GM12878 (cell line): ENCODE data around the gene PUM2. TPM values are rescaled to one million over a fixed set of nuclear protein-coding genes. Genes with fewer than 3 reads are reported as not detected.
A peak's percentile ranks its signal among the peaks of the same experiment; 100 is the strongest.

Experiments
- ATAC-seq: fragments of 200-7000 bp; cut with Tn5 transposase; 3 replicates; pipeline ENCODE4 v1.9.1; 2020; ENCODE audit warnings: mild to moderate bottlenecking, moderate library complexity
- BruUV-seq: library from RNA; stranded (reverse); fragments of 400-500 nt; replicated peaks from 2 replicates; lab custom pipeline; 2021; lab: Mats Ljungman, UMichigan
- CTCF ChIA-PET: fragments of 300-600 bp; sonication (Branson Sonifier 250); formaldehyde crosslinking; extraction: SDS; loops from one replicate; lab custom pipeline; 2021; ENCODE audit warnings: inconsistent platforms; lab: Yijun Ruan, JAX
- POLR2A ChIA-PET: fragments of 350-600 bp; formaldehyde crosslinking; extraction: SDS; loops from one replicate; lab custom pipeline; 2021; ENCODE audit warnings: inconsistent platforms; lab: Charles Lee
- RAD21 ChIA-PET: fragments of 300-600 bp; sonication (Branson Sonifier 250); formaldehyde crosslinking; loops from one replicate; lab custom pipeline; 2023; ENCODE audit warnings: antibody characterized with exemption; ENCODE audit not compliant: unreplicated experiment; lab: Charles Lee
- SMC1A ChIA-PET: fragments of 300-600 bp; sonication (Branson Sonifier 250); formaldehyde crosslinking; loops from one replicate; lab custom pipeline; 2023; ENCODE audit not compliant: unreplicated experiment, uncharacterized antibody; lab: Charles Lee
- DNase-seq: peaks from one replicate; pipeline ENCODE4 v3.0.0-alpha.2; 2011; ENCODE audit warnings: low read depth, low spot score
- FAIRE-seq: peaks from 3 replicates; lab custom pipeline; 2011; peaks lifted over from hg19 to GRCh38; lab: Jason Lieb, UNC
- H2AFZ ChIP-seq: 2 replicates; pipeline ENCODE4 v1.6.0; 2011; ENCODE audit warnings: low read depth, low read length, control low read depth; ENCODE audit not compliant: control insufficient read depth
- H3K27ac ChIP-seq: 2 replicates; pipeline ENCODE4 v1.5.1; 2011; ENCODE audit warnings: control low read depth; ENCODE audit not compliant: control insufficient read depth, insufficient read depth
- H3K27me3 ChIP-seq, 2 experiments: replicated peaks in 1 of 2; 2 replicates each; pipeline versions ENCODE4 v1.6.0 to v1.6.1; 2011; ENCODE audit warnings: low read length in 1 of 2; ENCODE audit not compliant: control insufficient read depth in 2 of 2, insufficient read depth in 2 of 2
- H3K36me3 ChIP-seq, 2 experiments: 2 replicates each; pipeline ENCODE4 v1.5.1; 2011; ENCODE audit warnings: low read length in 1 of 2; ENCODE audit not compliant: control insufficient read depth in 2 of 2, insufficient read depth in 2 of 2
- H3K4me1 ChIP-seq: 2 replicates; pipeline ENCODE4 v1.6.1; 2011; ENCODE audit warnings: mild to moderate bottlenecking, low read length, moderate library complexity, mixed read lengths; ENCODE audit not compliant: control insufficient read depth, insufficient read depth
- H3K4me2 ChIP-seq: 2 replicates; pipeline ENCODE4 v1.6.0; 2011; ENCODE audit warnings: control low read depth; ENCODE audit not compliant: control insufficient read depth, insufficient read depth
- H3K4me3 ChIP-seq: fragments of 200-600 bp; sonication (generic); 2 replicates; pipeline ENCODE4 v1.5.1; 2016
- H3K79me2 ChIP-seq: 2 replicates; pipeline ENCODE4 v1.6.0; 2011; ENCODE audit warnings: low read length; ENCODE audit not compliant: control insufficient read depth, insufficient read depth
- H3K9ac ChIP-seq: 2 replicates; pipeline ENCODE4 v1.8.0; 2011; ENCODE audit warnings: low read length, control low read depth, mixed read lengths; ENCODE audit not compliant: control insufficient read depth, insufficient read depth
- H3K9me3 ChIP-seq: replicated peaks from 3 replicates; pipeline ENCODE4 v1.5.1; 2011; ENCODE audit warnings: mild to moderate bottlenecking, low read length; ENCODE audit not compliant: control insufficient read depth, insufficient read depth
- H4K20me1 ChIP-seq: 2 replicates; pipeline ENCODE4 v1.6.0; 2011; ENCODE audit not compliant: control insufficient read depth, insufficient read depth
- BRCA1 ChIP-seq: IDR thresholded peaks from 2 replicates; pipeline ENCODE4 v1.6.1; 2011; ENCODE audit warnings: low read depth, low read length, improper control_type of control experiment
- CHD4 ChIP-seq: fragments of 200-600 bp; sonication (generic); IDR thresholded peaks from 2 replicates; pipeline ENCODE4 v1.6.1; 2016; ENCODE audit warnings: mild to moderate bottlenecking
- CREB1 ChIP-seq: IDR thresholded peaks from 2 replicates; pipeline ENCODE4 v1.6.1; 2012; ENCODE audit warnings: low read depth, mild to moderate bottlenecking, inconsistent platforms
- MLLT1 ChIP-seq: fragments of 450-650 bp; IDR thresholded peaks from 2 replicates; pipeline ENCODE4 v1.6.1; 2016; ENCODE audit warnings: mild to moderate bottlenecking
- RAD51 ChIP-seq: fragments of 450-650 bp; IDR thresholded peaks from 2 replicates; pipeline ENCODE4 v1.6.1; 2016; ENCODE audit warnings: moderate library complexity, mild to moderate bottlenecking, inconsistent platforms
- WGBS: methylation state at CpG from one replicate; pipeline ENCODE4 v1.1.6; 2016; ENCODE audit warnings: low lambda C conversion rate; ENCODE audit not compliant: insufficient replicate concordance, insufficient coverage; ENCODE audit errors: missing lambda C conversion rate; 5-methylcytosine and 5-hydroxymethylcytosine counted together
- in situ Hi-C: fragments of 300-500 bp; cut with MboI; formaldehyde crosslinking; loops from 9 replicates; pipeline ENCODE4 v1.14.3; 2018; ENCODE audit warnings: mixed read lengths
- intact Hi-C: fragments of 100-400 bp; cut with micrococcal nuclease; formaldehyde crosslinking; loops from one replicate; pipeline ENCODE4 v1.14.2; 2022; ENCODE audit not compliant: unreplicated experiment
- polyA plus RNA-seq, 11 experiments: library from polyadenylated mRNA; depleted of rRNA in 4 of 11; unstranded in 6 of 11; stranded (reverse) in 5 of 11; fragments of >200 nt; fragmentation: Nextera tagmentation in 4 of 11; fragmentation: Illumina TruSeq in 1 of 11; extraction: Ambion mirVana in 4 of 11; extraction: Trizol in 1 of 11; gene quantifications; 1 replicate in 1 of 11; 2 replicates in 10 of 11; pipeline versions ENCODE4 v1.2.1 to v1.2.3, GENCODE V29; 2011 to 2016; ENCODE audit warnings: inconsistent platforms in 2 of 11, missing spikeins in 2 of 11, low read depth in 1 of 11
- total RNA-seq, 4 experiments: library from RNA; depleted of rRNA in 3 of 4; stranded (reverse); fragments of >200 nt in 3 of 4; fragmentation: Illumina TruSeq in 1 of 4; extraction: Trizol in 1 of 4; gene quantifications; 2 replicates each; pipeline versions ENCODE4 v1.2.1 to v1.2.3, GENCODE V29; 2013 to 2021
- TF ChIP-seq, protein P1 (sequence below): IDR thresholded peaks from 2 replicates; pipeline ENCODE4 v1.6.1; 2011; ENCODE audit warnings: low read depth, mild to moderate bottlenecking, low read length, moderate library complexity, borderline replicate concordance; ENCODE audit errors: extremely low read depth

The PUM2 gene
- total and polyA plus RNA-seq, 10 of the 15 experiments (the other 5 are each of a cell fraction or from before 2014, with no cell fraction given): 14.5 to 87.6 (median 29.4) TPM

- no TSS peak for BruUV-seq
- ChIA-PET CTCF (interaction anchor here (2.6 to 6.2 kb wide), 2 partner anchors 14 to 16 kb away, joined by 11 to 39 read pairs; partner anchors contain the start of gene SDC1), POLR2A (interaction anchor here (0.6 kb wide), 1 partner anchor 110 kb away, joined by 5 read pairs; no protein-coding TSS in a partner anchor), SMC1A (interaction anchor here (1.0 to 2.7 kb wide), 3 partner anchors 12 to 74 kb away, joined by 3 to 15 read pairs (median 6); no protein-coding TSS in a partner anchor), RAD21 (interaction anchor here (1.0 to 6.2 kb wide), 4 partner anchors 12 to 74 kb away, joined by 3 to 69 read pairs (median 6); partner anchors contain the start of gene SDC1)
- no peak overlapping the region for H3K4me2 ChIP-seq
- no peaks in the 10 kb centered on the region for H3K9me3 ChIP-seq
- H2AFZ ChIP-seq: no peak overlapping the region
- H3K27ac ChIP-seq: peak overlapping the region; percentile 59; the same call in 1 of the 2 replicates
- 82% methylated on average over 21 of the region's 21 CpGs for WGBS
- ATAC-seq (no peak), DNase-seq (no peak), FAIRE-seq (no peak)
- H3K4me3 ChIP-seq: no peak overlapping the region
- H4K20me1 ChIP-seq: no peaks in the 10 kb centered on the region
- TF ChIP-seq CHD4: no peak
- TF ChIP-seq MLLT1: no peak
- TF ChIP-seq, protein P1, sequence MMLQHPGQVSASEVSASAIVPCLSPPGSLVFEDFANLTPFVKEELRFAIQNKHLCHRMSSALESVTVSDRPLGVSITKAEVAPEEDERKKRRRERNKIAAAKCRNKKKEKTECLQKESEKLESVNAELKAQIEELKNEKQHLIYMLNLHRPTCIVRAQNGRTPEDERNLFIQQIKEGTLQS: no peak
- no peak for TF ChIP-seq RAD51
- no peak for TF ChIP-seq CREB1
- TF ChIP-seq BRCA1: no peak
- intact Hi-C loops (no loop called here), in situ Hi-C loops (no loop called here)
- no peaks in the 10 kb centered on the region for H3K36me3 ChIP-seq
- H3K79me2 ChIP-seq: peaks cover 18% of the 10 kb centered on the region
- peaks cover 67% of the 10 kb centered on the region for H3K4me1 ChIP-seq
- no peak overlapping the region for H3K9ac ChIP-seq
- H3K27me3 ChIP-seq: no peaks in the 10 kb centered on the region
Measured at GRCh38 chr2:20209373-20210109, 141.1 kb downstream of the PUM2 start.
